Measurements from ENCODE around the gene TBC1D16.
"Not testable (repeated sequence)": the region's sequence is repeated elsewhere in the genome, so short reads cannot be mapped to it uniquely, and the experiment has no call there.

The TBC1D16 gene

GRCh38 chr17:79912552-79913330 lies 122.9 kb downstream of the TBC1D16 start:
- no peak for DNase-seq

DNA sequence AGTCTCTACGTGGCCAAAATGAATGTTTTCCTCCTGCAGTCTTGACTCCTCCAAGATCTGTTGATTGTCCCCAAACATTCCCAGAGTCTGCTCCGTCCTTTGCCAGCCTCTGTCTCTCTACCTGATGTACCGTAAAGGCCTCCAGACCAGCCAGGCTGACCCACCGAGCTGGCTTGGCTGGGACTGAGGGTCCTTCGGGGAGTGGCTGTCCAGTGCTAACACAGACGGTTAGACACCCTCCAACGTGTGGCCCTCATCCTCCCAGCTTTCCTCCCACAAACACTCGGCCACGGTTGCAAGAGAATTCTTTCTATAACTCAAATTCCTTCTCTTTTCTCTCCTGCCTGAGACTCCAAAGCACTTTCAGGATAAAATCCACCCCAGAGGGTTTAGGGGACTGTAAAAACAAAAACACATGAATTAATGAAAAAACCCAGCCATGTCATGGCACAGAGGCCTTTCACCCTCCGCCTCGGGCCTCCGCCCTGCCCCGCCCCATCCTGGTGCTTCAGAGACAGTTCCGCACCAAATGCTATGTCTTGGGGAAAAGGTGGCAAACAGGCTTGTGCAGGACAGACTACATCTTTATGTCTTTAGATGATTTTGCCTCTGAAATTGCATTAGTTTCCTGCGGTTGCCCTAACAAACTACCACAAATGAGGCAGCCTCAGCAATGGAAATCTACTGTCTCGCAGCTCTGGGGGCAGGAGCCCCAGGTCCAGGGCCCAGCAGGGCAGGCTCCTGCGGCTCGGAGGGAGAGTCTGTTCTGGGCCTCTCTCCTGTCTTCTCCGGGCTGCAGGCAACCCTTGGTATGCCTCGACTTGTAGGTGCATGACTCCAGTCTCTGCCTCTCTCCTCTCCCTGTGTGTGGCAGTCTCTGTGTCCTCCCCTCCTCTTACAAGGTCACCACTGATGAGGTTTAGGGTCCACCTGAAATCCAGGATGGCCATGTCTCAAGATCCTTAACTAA lies 124.0 kb downstream of the TBC1D16 start:
- DNase-seq, result no peak

- DNase-seq, result no peak
These were observed 124.7 kb downstream of the TBC1D16 start for GRCh38 chr17:79910985-79911361.

DNA sequence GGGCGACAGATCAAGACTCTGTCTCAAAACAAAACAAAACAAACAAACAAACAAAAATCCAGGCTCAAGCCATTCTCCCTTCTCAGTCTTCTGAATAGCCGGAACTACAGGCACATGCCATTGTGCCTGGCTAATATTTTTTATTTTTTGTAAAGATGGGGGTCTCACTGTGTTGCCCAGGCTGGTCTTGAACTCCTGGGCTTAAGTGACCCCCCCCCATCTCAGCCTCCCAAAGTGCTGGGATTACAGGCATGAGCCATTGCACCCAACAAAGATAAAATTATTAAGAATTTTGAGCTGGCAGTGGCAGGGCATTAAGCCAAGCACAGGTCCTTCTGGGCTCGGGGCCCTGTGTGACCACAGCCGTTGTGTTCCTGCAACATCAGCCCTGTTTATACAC lies 126.6 kb downstream of the TBC1D16 start:
- no peak for DNase-seq

- no peak for DNase-seq
These were observed 127.8 kb downstream of the TBC1D16 start for GRCh38 chr17:79907850-79908249.

GRCh38 chr17:79907217-79907715 lies 128.4 kb downstream of the TBC1D16 start:
- DNase-seq, result no peak

GRCh38 chr17:79905832-79906231 lies 129.8 kb downstream of the TBC1D16 start:
- no peak for DNase-seq

DNA sequence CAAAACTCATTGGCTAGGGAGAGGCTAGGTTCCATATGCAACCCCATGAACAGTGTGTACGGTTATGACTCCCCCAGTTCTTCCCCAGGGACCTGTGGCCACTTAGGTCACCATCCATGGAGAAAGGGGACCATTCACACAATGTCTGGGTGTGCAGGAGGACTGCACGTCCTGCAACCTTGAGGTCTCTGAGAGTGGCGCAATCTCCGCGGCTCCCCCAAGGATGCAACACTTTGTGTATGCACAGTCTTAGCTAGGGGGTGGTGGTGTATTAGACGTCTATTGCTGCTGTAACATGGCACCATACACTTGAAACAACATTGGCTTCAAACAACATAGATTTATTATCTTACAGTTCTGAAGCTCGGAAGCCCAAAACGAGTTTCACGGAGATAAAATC lies 130.8 kb downstream of the TBC1D16 start:
- no peak for DNase-seq

DNA sequence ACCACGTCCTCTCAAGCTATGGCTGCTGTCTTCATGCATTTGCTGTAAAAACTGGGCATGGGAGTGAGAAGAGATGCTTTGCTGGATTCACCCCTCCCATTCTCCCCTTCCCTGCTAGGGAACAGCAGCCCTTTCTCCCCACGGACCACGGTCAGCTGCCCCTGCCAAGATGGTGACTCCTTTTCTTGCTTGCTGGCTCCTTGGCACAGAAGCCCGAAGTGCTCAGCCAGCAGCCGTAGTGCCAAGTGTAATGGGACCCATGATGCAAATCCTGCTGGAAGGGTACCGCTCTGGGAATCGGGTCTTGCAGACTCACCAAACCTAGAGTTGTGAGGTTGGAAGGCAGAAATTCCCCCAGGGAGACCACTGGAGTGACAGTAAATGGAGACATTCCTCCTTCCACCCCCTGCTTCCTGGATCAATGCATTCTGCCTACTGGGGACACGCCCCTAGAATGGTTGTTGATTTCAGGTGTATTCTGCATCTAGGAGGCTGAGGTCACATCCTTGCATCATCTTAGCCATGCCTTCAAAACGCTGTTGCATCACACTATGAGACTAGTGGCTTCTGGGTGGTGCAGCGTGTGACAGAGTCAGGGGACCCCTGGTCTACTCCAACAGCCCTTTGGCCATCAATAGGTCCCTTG lies 133.4 kb downstream of the TBC1D16 start:
- DNase-seq, result no peak

DNA sequence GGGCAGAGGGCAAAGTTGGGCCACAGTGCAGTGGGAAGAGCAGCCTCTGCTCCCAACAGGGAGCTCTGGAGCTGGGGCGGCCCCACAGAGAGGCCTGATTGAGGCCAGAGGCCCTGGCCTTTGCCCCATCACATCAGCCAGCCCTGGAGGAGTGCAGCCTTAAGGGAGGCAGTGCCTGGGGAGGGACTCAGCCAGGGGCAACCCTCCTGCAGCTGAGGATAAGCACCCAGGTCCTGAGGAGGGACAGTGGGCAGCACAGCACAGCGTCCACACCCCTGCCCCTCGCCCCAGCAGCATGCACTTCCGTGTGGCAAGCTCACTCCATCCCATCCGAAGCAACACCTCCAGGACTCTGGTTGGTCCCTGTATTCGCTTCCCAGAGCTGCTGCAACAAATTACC lies 134.5 kb downstream of the TBC1D16 start:
- DNase-seq, result no peak

- no peak for DNase-seq
These were observed 136.1 kb downstream of the TBC1D16 start for GRCh38 chr17:79899584-79899983.

DNA sequence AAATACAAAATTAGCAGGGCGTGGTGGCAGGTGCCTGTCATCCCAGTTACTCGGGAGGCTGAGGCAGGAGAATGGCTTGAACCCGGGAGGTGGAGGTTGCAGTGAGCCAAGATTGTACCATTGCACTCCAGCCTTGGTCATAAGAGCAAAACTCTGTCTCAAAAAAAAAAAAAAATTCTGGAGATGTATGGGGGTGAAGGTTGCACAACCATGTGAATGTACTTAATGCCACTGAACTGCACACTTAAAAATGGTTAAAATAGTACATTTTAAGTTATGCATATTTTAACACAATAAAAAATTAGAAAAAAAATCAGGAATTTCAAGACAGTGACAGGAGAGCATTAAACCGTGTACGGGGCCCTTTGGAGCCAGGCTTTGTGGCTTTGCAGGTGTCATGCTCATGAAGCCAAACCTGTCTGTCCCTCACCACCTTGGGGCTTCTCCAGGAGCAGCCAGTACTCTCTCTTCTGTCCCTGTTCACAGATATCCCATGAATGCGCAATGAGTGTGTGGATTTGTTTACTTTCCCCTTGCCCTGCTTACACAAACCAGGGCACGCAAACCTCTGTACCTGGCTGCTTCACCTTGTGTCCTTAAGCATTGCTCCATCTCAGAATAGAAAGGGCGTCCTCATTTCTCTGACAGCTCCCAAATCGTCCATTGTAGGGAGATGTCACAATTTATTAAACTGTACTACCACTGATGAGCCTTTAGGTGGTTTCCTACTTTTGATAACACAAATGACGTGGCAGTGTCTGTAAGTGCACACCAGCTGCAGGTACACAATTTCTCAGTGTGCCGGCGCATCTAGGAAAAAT lies 138.2 kb downstream of the TBC1D16 start:
- no peak for DNase-seq

DNA sequence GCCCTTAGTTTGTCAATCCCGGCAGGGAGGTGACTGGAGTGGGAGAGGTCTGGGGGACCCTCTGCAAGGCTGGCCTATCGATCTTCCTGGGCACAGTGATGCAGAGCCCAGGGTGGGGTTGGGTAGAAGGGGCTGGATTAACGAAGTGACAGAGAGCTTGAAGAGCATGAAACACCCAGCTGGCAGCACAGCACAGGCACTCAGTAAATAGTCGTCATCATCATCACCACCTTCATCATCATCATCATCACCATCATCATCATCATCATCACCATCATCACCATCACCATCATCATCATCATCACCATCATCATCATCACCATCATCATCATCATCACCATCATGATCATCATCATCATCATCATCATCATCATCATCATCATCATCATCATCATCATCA lies 142.2 kb downstream of the TBC1D16 start:
- DNase-seq, result not testable (repeated sequence)

- no peak for DNase-seq
These were observed 143.0 kb downstream of the TBC1D16 start for GRCh38 chr17:79892457-79893241.

DNA sequence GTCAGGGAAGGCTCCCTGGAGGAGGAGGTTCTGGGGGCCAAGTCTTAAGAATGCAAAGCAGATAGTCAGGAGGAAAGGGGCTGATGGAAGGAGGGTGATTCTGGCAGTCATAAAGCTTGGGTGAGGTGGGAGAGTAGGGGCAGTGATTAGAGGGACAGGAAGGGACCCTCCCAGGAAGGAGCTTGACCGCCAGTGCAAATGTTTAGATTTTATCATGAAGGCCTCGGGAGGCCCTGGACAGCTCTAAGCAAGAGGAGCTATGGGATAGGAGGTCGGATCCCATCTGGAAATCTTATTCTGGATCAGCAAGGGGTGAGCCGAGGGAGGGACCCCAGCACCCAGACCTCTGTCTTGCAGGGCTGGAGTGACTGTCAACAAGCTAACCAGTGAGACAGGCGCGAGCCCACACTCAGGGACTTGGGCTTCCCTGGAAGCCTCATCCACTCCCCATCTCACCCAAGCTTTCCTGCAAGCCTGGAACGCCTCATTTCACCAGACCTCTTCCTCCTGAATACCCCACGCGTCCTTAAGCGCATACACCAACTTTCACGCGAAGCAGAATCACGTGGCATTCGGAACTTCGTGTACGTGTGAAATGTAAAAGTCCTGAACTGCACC lies 144.4 kb downstream of the TBC1D16 start:
- no peak for DNase-seq

GRCh38 chr17:79890706-79891105 lies 145.0 kb downstream of the TBC1D16 start:
- no peak for DNase-seq

GRCh38 chr17:79888811-79889634 lies 146.6 kb downstream of the TBC1D16 start:
- no peak for DNase-seq

DNA sequence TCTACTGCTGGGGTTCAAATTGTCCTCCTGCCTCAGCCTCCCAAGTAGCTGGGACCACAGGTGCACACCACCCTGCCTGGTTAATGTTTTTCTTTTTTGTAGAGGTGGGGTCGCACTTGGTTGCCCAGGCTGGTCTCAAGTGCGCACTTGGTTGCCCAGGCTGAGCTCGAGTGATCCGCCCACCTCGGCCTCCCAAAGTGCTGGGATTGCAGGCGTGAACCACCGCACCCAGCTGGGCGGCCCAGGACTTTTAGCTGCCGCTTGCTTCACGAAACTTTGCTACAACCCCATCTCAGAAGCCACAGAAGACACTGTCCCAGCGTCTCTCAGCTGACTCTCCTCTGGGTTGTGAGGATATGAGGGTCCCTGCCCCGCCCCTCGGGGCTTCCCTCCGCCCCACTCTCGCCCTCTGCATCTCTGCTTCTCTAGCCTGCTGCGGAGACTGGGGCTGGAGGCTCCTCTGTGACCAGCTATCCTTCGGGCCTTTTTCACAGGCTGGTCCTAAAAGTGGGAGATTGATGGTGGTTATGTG lies 147.6 kb downstream of the TBC1D16 start:
- DNase-seq, result no peak

- no peak for DNase-seq
These were observed 148.2 kb downstream of the TBC1D16 start for GRCh38 chr17:79887451-79887991.

GRCh38 chr17:79883202-79883601 lies 152.5 kb downstream of the TBC1D16 start:
- DNase-seq, result no peak

Measured in stimulated activated CD4-positive, alpha-beta T cell treated with anti-CD3 and anti-CD28 coated beads, Interleukin-2, amount 100 ng/mL, for 24 hours (primary cell).